Activated CD8-positive, alpha-beta memory T cell treated with anti-CD3 and anti-CD28 coated beads, Interleukin-2, amount 10 ng/mL, durations not matched to agents 7 days and 5 days (primary cell): ENCODE results near the gene DMBT1. TPM values are rescaled to one million over a fixed set of nuclear protein-coding genes. Genes with fewer than 3 reads are reported as not detected.

ENCODE experiments used
- ATAC-seq: fragments of 150-1000 bp; cut with Tn5 transposase; one replicate; pipeline ENCODE4 v1.10.0; 2021; ENCODE audit warnings: moderate library complexity
- CTCF ChIA-PET: fragments of 350-600 bp; sonication (Branson Sonifier 250); formaldehyde crosslinking; loops from one replicate; lab custom pipeline; 2021; ENCODE audit warnings: antibody characterized with exemption; lab: Charles Lee
- DNase-seq: peaks from one replicate; pipeline ENCODE4 v3.0.0-alpha.2; 2020
- H3K27ac Mint-ChIP-seq: one replicate; pipeline ENCODE4 v1.8.0; 2021; ENCODE audit warnings: mild to moderate bottlenecking, mixed read lengths
- H3K27me3 Mint-ChIP-seq: one replicate; pipeline ENCODE4 v1.8.0; 2021; ENCODE audit warnings: mixed read lengths
- H3K36me3 Mint-ChIP-seq: one replicate; pipeline ENCODE4 v1.8.0; 2021; ENCODE audit warnings: mild to moderate bottlenecking, mixed read lengths
- H3K4me1 Mint-ChIP-seq: one replicate; pipeline ENCODE4 v1.8.0; 2021; ENCODE audit warnings: mixed read lengths
- H3K4me3 Mint-ChIP-seq: one replicate; pipeline ENCODE4 v1.8.0; 2021; ENCODE audit warnings: mild to moderate bottlenecking, moderate library complexity, mixed read lengths
- H3K9me3 Mint-ChIP-seq: one replicate; pipeline ENCODE4 v1.8.0; 2022; ENCODE audit warnings: low read depth, mixed read lengths
- total RNA-seq, 2 experiments: library from RNA; stranded (reverse); gene quantifications; one replicate each; pipeline ENCODE4 v1.2.3, GENCODE V29; 2021

DMBT1 gene
- total RNA-seq, 2 experiments from 2014 or later = not detected

DNA sequence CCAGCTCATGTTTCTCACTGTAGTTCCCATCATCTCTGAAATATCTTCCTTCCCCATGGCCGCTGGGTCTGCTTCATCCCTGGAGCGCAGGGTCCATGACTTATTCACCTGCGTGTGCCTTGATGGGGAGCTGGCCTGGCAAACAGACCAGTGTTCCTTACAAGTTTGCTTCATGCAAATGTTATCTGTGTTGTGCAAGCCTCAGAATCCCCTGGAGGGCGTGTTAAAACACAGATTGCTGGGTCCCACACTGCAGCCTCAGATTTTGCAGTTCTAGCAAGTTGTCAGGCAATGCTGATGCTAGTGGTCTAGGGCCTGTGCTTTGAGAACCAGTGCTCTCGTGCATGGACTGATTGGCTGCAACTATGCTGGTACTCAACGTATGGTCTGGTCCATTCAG is 7.2 kb upstream of the DMBT1 start:
- CTCF ChIA-PET = no interaction called here
- DNase-seq = no peak
- no peak for ATAC-seq
- Mint-ChIP-seq H3K27me3 (peaks cover 2% of the 10 kb centered on the region), H3K9me3 (no peaks in the 10 kb centered on the region), H3K4me3 (no peak overlapping the region), H3K4me1 (peaks cover 16% of the 10 kb centered on the region), H3K36me3 (no peaks in the 10 kb centered on the region), H3K27ac (no peak overlapping the region)

DNA sequence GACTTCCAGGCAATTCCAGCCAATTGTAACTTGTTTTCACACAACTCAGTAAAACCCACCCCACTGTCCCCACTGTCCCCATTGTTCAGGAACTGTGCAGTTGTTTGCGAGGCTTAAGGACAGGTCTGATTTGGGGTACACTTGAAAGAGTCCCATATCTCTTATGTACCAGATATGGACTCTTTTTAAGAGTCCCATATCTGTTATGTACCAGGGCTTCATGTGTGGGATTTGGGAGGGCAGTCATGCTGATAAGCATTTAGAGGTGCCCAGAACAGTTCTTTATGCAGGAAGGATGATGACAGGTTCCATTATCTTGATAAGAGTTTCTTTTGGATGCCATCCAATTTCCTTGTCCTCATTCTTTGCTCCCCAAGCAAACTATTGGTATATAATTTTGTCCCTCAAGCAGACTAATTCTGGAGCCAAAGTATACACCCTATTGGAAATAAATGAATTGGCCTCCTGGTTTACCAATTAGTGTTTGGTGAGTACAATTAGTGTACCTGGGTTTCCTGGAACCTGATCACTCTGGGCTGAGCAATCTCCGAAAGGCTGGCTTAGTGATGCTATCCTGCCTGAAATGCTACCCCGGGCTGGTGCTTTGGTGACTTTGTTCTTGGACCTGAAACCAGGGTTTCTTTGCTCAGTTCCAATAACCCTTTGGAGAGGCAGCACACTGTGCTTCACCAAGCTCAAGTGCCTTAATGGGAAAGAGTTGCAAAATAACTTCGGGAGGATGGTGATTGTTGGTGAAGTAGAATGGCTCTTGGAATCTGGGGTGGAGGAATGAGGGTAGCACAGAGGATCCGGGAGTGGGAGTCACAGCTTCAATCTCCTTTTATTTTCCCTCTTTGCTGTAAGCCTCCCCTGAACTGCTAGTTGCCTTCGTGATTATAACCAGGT is 6.2 kb upstream of the DMBT1 start:
- Mint-ChIP-seq H3K27me3 (peaks cover 10% of the 10 kb centered on the region), H3K9me3 (no peaks in the 10 kb centered on the region), H3K4me3 (no peak overlapping the region), H3K4me1 (peaks cover 27% of the 10 kb centered on the region), H3K36me3 (no peaks in the 10 kb centered on the region), H3K27ac (no peak overlapping the region)
- DNase-seq (no peak), ATAC-seq (no peak)
- CTCF ChIA-PET = interaction anchor here (1.6 kb wide), 1 partner anchor 11 kb away, joined by 4 read pairs; no protein-coding TSS in a partner anchor

DNA sequence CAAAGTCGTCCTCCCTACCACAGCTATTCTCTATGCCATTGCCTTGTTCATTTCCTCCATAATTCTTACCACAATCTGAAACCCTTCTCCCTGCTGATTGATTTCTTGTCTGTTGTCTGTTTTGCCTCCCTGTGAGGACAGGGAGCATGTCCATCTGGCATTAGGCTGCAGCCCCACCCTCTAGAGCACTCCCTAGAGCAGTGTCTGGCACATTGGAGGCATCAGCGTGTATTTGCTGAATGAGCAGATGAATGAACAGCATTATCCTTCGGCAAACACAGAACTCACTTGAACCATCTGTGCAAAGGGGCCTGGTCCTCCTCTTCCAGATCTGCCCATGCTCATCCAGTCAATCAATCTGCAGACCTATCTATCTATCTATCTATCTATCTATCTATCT is 5.1 kb upstream of the DMBT1 start:
- H3K36me3 Mint-ChIP-seq = no peaks in the 10 kb centered on the region
- peaks cover 20% of the 10 kb centered on the region for H3K27me3 Mint-ChIP-seq
- CTCF ChIA-PET = no interaction called here
- H3K27ac Mint-ChIP-seq = no peak overlapping the region
- peaks cover 30% of the 10 kb centered on the region for H3K4me1 Mint-ChIP-seq
- H3K4me3 Mint-ChIP-seq = no peak overlapping the region
- ATAC-seq (no peak), DNase-seq (no peak)
- H3K9me3 Mint-ChIP-seq = no peaks in the 10 kb centered on the region

GRCh38 chr10:122557516-122557915 is 3.0 kb upstream of the DMBT1 start:
- Mint-ChIP-seq H3K27me3 (peaks cover 40% of the 10 kb centered on the region), H3K27ac (no peak overlapping the region), H3K36me3 (no peaks in the 10 kb centered on the region), H3K9me3 (no peaks in the 10 kb centered on the region), H3K4me3 (no peak overlapping the region), H3K4me1 (peaks cover 26% of the 10 kb centered on the region)
- DNase-seq (no peak), ATAC-seq (no peak)
- CTCF ChIA-PET = interaction anchor here (0.8 to 2.7 kb wide), 2 partner anchors 8 to 10 kb away, joined by 3 to 13 read pairs; no protein-coding TSS in a partner anchor

GRCh38 chr10:122558452-122558851 is 2.1 kb upstream of the DMBT1 start:
- peak overlapping the region; percentile 8 for H3K27ac Mint-ChIP-seq
- DNase-seq = no peak

GRCh38 chr10:122559228-122559627 is 1.3 kb upstream of the DMBT1 start:
- Mint-ChIP-seq H3K4me1 (peaks cover 26% of the 10 kb centered on the region), H3K27ac (no peak overlapping the region), H3K4me3 (no peak overlapping the region), H3K27me3 (peaks cover 56% of the 10 kb centered on the region), H3K36me3 (no peaks in the 10 kb centered on the region), H3K9me3 (no peaks in the 10 kb centered on the region)
- ATAC-seq (no peak), DNase-seq (no peak)
- CTCF ChIA-PET = no interaction called here

More at GRCh38 chr10:122558452-122558851, 2.1 kb upstream of the DMBT1 start:
- peak; percentile 42 for ATAC-seq
- CTCF ChIA-PET = interaction anchor here (2.7 kb wide), 1 partner anchor 7 kb away, joined by 13 read pairs; no protein-coding TSS in a partner anchor
- Mint-ChIP-seq H3K27me3 (peaks cover 49% of the 10 kb centered on the region), H3K9me3 (no peaks in the 10 kb centered on the region), H3K4me3 (no peak overlapping the region), H3K4me1 (peaks cover 26% of the 10 kb centered on the region), H3K36me3 (no peaks in the 10 kb centered on the region)

DNA sequence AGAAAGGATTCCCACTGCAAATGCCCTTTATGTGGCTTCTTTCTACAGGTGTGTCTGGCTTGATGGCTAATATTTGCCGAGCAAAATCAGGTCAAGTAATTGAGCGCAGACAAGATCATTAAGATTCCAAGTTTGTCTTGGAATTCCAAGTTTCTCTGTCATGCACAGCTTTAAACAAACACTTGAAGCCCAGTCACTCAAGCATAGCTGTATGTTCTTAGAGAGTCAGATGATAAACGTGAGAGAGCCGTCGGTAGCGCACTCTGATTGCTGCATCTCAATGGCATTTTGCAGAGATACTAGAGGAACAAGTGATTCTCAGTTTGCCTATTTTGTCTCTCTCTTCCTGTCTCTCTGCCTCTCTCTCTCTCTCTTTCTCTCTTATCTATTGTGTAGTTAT is 658 bp downstream of the DMBT1 start:
- H3K4me1 Mint-ChIP-seq = peaks cover 30% of the 10 kb centered on the region
- no peak overlapping the region for H3K27ac Mint-ChIP-seq
- H3K4me3 Mint-ChIP-seq = no peak overlapping the region
- CTCF ChIA-PET = interaction anchor here (1.0 to 1.2 kb wide), 2 partner anchors 49 to 263 kb away, joined by 3 read pairs; no protein-coding TSS in a partner anchor
- ATAC-seq = no peak
- H3K27me3 Mint-ChIP-seq = peaks cover 70% of the 10 kb centered on the region
- no peak for DNase-seq
- no peaks in the 10 kb centered on the region for H3K9me3 Mint-ChIP-seq
- H3K36me3 Mint-ChIP-seq = no peaks in the 10 kb centered on the region

GRCh38 chr10:122561792-122562191 is 1.2 kb downstream of the DMBT1 start:
- no peak overlapping the region for H3K4me3 Mint-ChIP-seq
- H3K9me3 Mint-ChIP-seq = no peaks in the 10 kb centered on the region
- H3K27ac Mint-ChIP-seq = no peak overlapping the region
- H3K4me1 Mint-ChIP-seq = peaks cover 28% of the 10 kb centered on the region
- CTCF ChIA-PET = interaction anchor here (0.7 to 1.2 kb wide), 3 partner anchors 24 to 263 kb away, joined by 3 read pairs; no protein-coding TSS in a partner anchor
- peaks cover 69% of the 10 kb centered on the region for H3K27me3 Mint-ChIP-seq
- DNase-seq (no peak), ATAC-seq (no peak)
- H3K36me3 Mint-ChIP-seq = no peaks in the 10 kb centered on the region

- H3K36me3 Mint-ChIP-seq = no peaks in the 10 kb centered on the region
- DNase-seq (no peak), ATAC-seq (no peak)
- H3K9me3 Mint-ChIP-seq = no peaks in the 10 kb centered on the region
- H3K27me3 Mint-ChIP-seq = peaks cover 65% of the 10 kb centered on the region
- H3K4me1 Mint-ChIP-seq = peaks cover 14% of the 10 kb centered on the region
- CTCF ChIA-PET = interaction anchor here (0.5 to 2.4 kb wide), 38 partner anchors 8 to 344 kb away, joined by 3 to 21 read pairs (median 5); partner anchors contain the start of gene ARMS2
- no peak overlapping the region for H3K4me3 Mint-ChIP-seq
- H3K27ac Mint-ChIP-seq = no peak overlapping the region
Observed at GRCh38 chr10:122564980-122565379, 4.4 kb downstream of the DMBT1 start.

- no peak overlapping the region for H3K27ac Mint-ChIP-seq
- H3K36me3 Mint-ChIP-seq = no peaks in the 10 kb centered on the region
- H3K9me3 Mint-ChIP-seq = no peaks in the 10 kb centered on the region
- DNase-seq = peak; percentile 79
- CTCF ChIA-PET = interaction anchor here (0.6 to 2.4 kb wide), 40 partner anchors 9 to 345 kb away, joined by 3 to 21 read pairs (median 4); partner anchors contain the start of genes ARMS2 and PLEKHA1
- peaks cover 60% of the 10 kb centered on the region for H3K27me3 Mint-ChIP-seq
- ATAC-seq = peak; percentile 33
- peaks cover 11% of the 10 kb centered on the region for H3K4me1 Mint-ChIP-seq
- H3K4me3 Mint-ChIP-seq = no peak overlapping the region
Observed at GRCh38 chr10:122565766-122566206, 5.2 kb downstream of the DMBT1 start.

GRCh38 chr10:122566632-122567031 is 6.1 kb downstream of the DMBT1 start:
- Mint-ChIP-seq H3K9me3 (no peaks in the 10 kb centered on the region), H3K27ac (no peak overlapping the region), H3K36me3 (no peaks in the 10 kb centered on the region), H3K27me3 (peaks cover 56% of the 10 kb centered on the region), H3K4me3 (no peak overlapping the region), H3K4me1 (peaks cover 7% of the 10 kb centered on the region)
- DNase-seq = no peak
- ATAC-seq = no peak
- CTCF ChIA-PET = interaction anchor here (1.3 to 2.4 kb wide), 13 partner anchors 9 to 268 kb away, joined by 4 to 21 read pairs (median 9); partner anchors contain the start of gene ARMS2

DNA sequence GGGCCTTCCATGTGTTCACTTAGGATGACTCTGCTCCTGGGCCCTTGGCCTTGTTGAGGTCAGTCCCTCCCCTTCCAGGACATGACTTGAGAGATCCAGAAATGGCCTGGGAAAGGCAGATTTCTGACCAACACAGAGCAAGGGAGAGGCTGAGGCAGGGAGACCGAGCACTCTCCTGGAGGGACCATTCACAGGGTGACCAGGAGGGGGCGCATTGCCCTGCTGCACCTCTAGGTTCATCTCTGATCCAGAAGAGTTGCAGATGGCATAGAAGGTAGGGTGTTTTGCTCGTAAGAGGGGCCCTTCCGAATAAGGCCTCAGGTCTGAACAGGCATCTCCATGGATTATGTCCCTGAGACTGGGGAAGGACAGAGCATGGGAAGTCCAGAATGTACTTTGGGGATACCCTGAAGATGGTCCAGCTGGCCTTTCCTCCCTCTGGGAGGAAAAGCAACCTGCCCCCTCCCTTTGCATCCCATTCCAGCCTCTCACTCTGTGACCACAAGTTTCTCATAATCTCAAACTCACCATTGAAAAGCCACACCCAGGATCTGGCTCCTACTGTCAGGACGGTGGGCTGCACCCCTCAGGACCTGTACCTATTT is 6.6 kb downstream of the DMBT1 start:
- DNase-seq (peak; percentile 48), ATAC-seq (peak; percentile 42)
- H3K27ac Mint-ChIP-seq = no peak overlapping the region
- peaks cover 4% of the 10 kb centered on the region for H3K4me1 Mint-ChIP-seq
- peaks cover 54% of the 10 kb centered on the region for H3K27me3 Mint-ChIP-seq
- no peaks in the 10 kb centered on the region for H3K9me3 Mint-ChIP-seq
- no peaks in the 10 kb centered on the region for H3K36me3 Mint-ChIP-seq
- H3K4me3 Mint-ChIP-seq = no peak overlapping the region
- CTCF ChIA-PET = interaction anchor here (1.3 to 2.4 kb wide), 3 partner anchors 52 to 268 kb away, joined by 5 to 21 read pairs (median 13); no protein-coding TSS in a partner anchor

- H3K9me3 Mint-ChIP-seq = no peaks in the 10 kb centered on the region
- H3K27me3 Mint-ChIP-seq = peaks cover 44% of the 10 kb centered on the region
- DNase-seq = no peak
- H3K27ac Mint-ChIP-seq = no peak overlapping the region
- peaks cover 4% of the 10 kb centered on the region for H3K4me1 Mint-ChIP-seq
- CTCF ChIA-PET = interaction anchor here (0.7 to 2.4 kb wide), 5 partner anchors 21 to 270 kb away, joined by 3 to 7 read pairs (median 4); no protein-coding TSS in a partner anchor
- H3K4me3 Mint-ChIP-seq = no peak overlapping the region
- no peak for ATAC-seq
- H3K36me3 Mint-ChIP-seq = no peaks in the 10 kb centered on the region
Observed at GRCh38 chr10:122568551-122568950, 8.0 kb downstream of the DMBT1 start.
